Measurements from ENCODE around the gene WDR91.

DNA sequence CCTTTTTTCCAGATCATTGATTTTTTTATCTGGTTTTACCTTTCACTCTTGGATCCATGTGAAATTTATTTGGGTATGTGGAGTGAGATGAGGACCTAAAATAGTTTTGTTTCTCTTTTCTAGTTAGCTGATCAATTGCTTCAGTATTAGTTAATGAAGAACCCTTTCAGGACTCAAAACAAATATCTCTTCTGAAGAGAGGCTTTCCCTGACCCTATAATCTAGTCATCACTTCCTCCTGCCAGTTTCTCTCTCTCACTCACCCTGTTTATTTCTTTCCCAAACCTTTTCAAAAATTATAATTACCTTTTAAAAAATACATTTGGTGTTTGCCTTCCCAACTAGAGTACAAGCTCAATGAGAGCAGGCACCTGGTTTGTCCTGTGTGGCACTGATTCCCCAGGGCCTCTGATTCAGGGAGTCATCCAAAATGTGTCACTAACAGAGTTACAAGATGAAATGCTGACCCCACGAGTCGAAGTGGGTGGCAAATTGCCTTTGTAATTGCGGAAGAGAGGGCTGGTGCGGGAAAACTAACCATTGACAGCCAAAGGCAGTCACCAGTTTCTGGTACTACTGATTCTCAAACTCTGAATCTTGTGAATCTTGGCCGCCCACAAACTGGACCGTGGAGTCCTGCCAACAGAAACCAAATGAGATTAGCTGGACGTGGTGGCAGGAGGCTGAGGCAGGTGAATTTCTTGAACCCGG, 61.1 kb downstream of the WDR91 start:
- no peak for TF ChIP-seq POLR2A (IDR thresholded peaks at IDR 0.05)
- TF ChIP-seq, protein P1, sequence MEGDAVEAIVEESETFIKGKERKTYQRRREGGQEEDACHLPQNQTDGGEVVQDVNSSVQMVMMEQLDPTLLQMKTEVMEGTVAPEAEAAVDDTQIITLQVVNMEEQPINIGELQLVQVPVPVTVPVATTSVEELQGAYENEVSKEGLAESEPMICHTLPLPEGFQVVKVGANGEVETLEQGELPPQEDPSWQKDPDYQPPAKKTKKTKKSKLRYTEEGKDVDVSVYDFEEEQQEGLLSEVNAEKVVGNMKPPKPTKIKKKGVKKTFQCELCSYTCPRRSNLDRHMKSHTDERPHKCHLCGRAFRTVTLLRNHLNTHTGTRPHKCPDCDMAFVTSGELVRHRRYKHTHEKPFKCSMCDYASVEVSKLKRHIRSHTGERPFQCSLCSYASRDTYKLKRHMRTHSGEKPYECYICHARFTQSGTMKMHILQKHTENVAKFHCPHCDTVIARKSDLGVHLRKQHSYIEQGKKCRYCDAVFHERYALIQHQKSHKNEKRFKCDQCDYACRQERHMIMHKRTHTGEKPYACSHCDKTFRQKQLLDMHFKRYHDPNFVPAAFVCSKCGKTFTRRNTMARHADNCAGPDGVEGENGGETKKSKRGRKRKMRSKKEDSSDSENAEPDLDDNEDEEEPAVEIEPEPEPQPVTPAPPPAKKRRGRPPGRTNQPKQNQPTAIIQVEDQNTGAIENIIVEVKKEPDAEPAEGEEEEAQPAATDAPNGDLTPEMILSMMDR (IDR thresholded peaks at IDR 0.05), result no peak

All from heart left ventricle (tissue), 13 donors.